ENCODE results near the gene JARID2.
"Not testable (repeated sequence)": the region's sequence is repeated elsewhere in the genome, so short reads cannot be mapped to it uniquely, and the experiment has no call there.

JARID2 gene

DNA sequence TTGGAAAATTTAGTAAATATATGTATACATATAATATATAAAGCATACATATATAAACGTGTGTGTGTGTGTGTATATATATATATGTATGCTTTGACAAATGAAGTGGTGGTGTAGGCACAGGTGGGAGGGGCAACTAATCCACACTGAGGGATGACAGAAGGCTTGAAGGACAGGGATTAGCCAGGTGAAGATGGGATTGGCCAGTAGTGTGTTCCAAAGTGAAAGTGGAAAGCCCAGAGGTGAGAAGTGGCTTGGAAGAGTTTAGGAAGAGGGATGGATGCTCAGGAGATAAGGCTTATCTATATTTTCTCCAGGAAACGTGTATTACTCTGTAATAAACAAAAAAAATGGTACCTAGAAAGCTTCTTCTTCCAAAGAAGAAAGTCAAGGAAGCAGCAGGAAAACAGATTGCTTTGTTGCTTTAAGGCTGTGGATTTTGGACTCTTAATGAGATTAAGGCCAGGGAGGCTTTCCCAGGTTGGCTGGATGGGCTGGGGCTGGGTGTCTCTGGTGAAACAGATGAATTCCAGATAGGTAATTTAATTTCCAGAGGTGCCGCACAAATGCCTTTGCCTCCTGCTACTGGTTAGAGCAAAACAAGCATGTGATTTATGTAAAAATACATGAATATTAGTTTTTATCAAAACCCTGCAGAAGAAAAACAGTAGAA lies 63.9 kb downstream of the JARID2 start:
- no peak for DNase-seq (ENCODE audit: low spot score)

DNA sequence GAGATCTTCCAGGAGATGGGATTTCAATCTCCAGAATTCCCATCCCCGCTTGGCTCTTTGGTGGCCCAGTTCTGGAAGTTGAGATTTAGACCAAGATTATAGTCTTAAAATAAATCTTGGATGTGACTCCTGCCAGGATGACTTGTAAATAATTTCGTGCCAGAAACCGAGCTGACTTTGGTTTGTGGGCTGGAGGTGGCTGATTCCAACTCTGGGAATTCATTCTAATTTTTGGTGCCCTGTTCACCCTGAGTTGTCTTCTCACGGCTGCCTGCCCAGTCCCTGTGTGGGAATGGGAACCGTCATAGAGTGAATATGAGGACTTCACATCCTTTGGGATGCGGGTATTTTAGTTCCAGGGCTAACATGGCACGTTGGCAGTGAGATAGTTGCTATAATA lies 64.8 kb downstream of the JARID2 start:
- DNase-seq (ENCODE audit: low spot score): no peak

DNA sequence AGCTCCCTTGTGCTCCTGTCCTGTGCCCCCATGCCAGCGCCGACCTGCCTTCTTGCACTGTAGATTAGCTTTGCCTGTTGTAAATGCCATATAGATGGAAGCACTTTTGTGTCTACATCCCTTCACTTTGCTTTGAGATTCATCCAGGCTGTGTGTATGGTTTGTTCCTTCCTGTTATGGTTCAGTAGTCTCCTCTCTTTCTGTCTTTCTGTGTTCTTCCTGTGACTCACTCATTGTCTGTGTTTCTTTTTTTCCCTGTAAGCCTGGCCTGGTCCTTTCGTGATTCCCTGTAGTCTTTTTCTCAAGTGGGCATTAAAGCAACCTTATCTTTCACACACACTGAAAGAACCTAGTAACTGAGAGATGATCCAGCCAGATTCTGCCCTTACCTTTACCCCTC lies 66.6 kb downstream of the JARID2 start:
- DNase-seq (ENCODE audit: low spot score): no peak

DNA sequence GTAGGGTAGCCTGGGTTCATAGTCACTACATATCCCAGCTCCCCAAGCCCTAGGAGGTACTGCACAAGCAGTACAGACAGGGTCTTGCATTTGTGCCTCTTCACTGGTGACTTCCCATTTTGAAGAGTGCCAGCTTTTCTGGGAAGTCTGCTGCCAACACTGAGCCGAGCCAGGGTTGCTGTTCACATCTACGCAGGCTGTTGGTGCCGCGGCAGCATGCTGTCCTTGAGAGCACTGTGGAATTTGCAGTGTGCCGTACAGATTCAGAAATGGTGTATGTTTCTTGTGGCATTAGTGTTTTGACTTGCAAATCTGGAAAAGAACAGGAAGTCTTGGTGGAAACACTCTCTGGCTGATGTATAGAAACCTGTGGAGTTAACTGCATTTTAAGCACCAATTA lies 67.5 kb downstream of the JARID2 start:
- no peak for DNase-seq (ENCODE audit: low spot score)

DNA sequence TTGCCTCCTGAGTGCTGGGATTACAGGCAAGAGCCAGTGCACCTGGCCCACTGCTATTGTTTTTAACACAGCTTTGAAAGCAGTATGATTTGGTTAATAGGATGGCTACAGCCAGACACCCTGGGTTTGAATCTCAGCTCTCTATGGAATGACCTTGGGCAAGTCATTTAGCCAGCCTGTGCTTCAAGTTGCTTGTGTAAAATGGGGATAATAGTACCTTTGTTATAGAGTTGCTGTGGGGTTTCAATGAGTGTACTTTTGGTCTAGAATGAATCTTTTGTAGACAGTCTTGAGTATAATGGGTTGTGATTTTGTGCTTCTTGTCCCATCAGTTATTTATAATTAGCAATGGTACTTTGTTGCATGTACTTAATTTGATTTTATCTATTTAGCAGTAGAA lies 70.9 kb downstream of the JARID2 start:
- DNase-seq (ENCODE audit: low spot score): no peak

DNA sequence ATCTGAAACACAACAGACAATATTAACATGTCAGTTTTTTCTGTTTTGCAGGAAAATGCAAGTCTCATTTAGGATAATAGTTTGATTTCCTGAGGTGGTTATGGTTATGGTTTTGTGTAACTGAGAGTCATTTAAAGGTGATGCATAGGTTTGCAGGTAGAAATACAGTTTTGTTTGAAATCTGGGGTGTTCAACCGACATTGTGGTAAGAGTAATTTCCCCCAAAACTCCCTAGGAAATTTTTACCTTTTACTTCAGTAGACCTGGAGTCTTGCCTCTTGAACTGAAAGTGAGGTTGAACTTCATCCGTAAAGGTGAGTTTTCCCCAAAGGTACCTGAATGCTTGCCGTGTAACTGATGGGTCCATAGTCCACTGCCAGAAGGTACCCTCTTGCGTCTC lies 71.4 kb downstream of the JARID2 start:
- DNase-seq (ENCODE audit: low spot score): no peak

DNA sequence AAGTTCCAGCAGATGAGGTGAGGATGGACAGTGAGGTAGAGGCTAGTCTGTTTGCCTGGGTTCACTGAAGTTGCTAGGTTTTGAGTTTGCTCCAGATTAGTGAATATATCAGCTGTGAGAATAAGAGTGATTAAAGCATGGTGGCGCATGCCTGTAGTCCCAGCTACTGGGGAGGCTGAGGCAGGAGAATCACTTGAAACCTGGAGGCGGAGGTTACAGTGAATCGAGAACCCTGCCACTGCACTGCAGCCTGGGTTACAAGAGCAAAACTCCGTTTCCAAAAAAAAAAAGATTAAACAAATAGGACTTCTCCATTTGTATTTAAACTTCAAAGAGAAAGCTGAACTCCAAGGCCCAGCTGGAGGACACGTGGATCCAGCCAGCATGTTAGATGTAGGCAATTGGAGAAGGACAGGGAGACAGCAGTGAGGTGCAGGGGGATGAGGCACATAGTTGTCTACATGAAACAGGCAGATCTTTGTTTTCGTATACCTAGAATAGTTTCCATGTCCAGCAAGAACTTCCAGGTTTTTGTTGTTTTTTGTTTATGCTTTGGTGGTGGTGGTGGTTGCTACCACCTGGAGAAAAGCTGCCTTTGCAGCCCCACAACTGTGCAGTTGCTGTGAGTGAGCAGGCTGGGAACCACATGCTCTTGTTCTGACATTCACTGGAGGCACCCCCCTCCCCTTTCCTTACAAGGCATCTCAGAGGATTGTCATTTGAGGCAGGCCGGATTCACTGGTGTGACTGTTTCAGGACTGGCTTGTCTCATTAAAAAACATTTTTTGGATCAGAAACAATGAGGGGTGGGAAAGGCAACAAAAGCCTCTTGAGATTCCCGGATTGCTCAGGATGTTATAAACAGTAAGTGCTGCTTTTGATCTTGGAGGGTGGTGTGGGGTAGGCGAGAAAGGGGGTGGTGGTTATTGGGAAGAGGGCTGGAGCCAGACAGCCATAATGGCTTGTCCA lies 72.3 kb downstream of the JARID2 start:
- no peak for DNase-seq (ENCODE audit: low spot score)

DNA sequence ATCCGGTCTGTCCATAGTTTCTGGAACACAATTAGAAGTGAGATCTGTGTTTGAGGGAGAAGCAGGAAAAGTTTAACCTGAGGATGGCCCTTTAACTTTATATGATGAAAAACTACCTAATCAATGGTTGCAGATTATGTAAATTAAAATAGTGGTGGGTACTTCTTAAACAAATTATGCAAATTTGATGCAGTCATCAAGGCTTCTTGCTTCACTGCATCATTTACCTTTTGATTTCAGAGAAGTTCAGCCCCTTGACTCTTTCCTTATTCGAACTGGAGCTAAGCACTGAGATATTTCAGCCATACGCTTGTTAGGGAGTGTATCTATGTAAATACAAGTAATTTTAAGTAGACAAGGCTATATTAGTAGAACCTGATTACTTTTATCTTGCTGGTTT lies 73.8 kb downstream of the JARID2 start:
- DNase-seq (ENCODE audit: low spot score): no peak

DNA sequence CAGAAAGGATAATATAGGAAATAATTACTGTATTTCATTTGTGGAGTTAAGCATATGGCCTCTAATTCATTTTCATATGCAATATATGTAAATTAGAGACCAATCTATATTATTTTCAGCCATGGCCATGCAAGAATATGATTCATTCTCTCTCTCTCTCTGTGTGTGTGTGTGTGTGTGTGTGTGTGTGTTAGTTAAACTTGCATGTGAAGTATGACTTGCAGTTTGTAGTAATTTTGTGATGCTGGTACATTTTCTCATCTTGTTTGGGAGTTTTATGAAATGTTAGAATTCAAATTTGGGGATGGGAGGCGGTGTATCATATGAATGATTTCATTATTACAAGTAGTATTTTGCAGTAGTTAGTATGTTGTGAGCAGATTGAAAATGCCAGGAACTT lies 74.8 kb downstream of the JARID2 start:
- DNase-seq (ENCODE audit: low spot score): no peak

DNA sequence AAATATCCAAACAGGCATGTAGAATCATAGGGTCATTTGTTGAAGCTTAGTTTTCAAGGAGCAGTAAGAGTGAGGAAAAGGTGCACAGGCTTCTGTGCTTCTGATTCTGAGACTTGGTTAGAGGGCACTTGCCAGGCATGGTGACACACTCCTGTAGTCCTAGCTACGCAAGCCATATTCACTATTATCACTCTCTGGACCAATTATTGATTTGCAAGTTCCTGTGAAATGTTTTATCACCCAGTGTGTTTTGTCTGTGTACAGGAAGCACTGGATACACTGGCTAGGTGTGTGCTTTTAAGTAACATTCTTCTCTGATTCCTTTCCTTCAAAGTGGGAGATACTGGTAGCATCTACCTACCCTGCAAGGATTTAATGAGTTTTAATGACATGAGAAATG lies 76.3 kb downstream of the JARID2 start:
- no peak for DNase-seq (ENCODE audit: low spot score)

DNA sequence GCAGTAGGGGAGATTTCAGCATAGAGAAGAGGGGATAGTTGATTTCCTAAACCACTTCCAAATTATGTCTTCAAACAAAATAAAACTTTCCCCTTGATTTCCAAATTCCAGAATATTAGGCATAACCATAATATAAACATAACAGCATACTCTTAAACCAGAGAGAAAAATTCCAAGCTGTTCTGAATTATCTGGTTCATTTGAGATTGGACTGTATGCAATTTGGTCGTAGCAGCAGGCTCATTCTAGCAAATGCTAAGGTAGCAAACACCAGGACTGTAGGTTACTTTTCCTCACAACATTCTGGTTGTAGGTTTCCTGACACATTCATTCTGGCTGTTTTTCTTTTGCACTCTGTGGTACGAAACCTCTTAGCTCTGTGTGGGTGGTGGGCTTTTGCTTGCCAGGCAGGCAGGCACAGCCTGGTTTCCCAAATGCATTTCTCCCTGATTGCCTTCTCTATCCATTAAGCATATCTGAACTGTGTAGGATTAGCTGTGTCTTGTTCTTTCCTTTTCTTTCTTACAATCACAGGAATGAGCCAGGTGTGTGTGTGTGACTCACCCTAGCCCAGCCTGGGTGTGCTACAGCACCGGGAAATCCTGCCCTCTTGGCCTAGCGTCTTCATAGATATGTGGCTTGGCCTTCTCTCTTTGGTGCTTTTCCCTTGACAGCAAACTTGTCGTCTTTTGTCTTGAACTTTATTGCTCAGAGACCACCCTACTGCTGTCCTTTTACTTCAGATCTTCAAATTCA lies 77.1 kb downstream of the JARID2 start:
- no peak for DNase-seq (ENCODE audit: low spot score)

DNA sequence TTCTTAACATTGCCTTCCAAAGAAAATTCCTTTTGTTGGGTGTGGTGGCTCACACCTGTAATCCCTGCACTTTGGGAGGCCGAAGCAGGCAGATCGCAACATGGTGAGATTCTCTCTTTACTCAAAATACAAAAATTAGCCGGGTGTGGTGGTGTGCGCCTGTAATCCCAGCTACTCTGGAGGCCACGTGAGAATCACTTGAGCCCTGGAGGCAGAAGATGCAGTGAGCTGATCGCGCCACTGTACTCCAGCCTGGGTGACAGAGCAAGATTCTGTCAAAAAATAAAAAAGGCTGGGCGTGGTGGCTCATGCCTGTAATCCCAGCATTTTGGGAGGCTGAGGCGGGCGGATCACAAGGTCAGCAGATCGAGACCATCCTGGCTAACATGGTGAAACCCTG lies 77.7 kb downstream of the JARID2 start:
- not testable (repeated sequence) for DNase-seq (ENCODE audit: low spot score)

DNA sequence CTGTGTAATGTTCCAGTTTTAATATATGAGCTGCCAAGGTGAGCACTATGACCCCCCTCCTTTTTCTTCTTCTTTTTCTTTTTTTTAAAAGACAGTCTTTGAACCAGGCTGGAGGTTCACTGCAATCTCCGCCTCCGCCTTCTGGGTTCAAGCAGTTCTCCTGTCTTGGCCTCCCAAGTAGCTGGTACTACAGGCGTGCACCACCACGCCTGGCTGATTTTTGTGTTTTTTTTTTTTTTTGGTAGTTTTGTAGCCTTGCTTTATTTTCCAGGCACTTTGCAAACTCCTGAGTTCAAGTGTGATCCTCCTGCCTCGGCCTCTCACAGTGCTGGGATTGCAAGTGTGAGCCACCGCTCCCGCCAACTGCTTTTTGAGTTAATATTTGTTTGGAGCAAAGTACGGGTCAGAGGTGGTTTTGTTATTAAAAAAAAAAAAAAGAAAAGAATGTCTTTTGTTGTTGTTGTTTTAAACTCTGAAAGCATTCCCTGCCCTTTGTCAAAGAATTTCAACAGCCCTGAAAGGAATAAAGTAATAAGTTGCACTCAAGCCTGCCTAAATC lies 78.6 kb downstream of the JARID2 start:
- no peak for DNase-seq (ENCODE audit: low spot score)

DNA sequence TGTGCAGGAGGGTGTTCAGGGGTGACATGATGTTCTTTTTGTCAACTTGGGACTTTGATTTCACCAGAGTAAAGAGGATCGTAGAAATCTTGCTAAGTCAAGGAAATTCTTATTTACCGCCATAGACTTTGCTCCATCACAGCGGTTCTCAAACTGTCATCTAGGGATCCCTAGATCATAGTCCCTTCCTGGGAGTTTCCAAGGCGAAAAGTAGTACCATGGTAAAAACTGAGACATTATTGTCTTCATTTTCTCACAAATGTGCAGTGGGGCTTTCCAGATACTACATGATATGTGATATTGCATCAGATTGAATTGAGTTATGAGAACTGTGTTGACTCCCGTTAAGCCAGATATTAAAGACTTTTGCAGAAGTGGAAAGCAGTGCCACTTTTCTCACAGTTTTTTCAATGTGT lies 79.7 kb downstream of the JARID2 start:
- no peak for DNase-seq (ENCODE audit: low spot score)

DNA sequence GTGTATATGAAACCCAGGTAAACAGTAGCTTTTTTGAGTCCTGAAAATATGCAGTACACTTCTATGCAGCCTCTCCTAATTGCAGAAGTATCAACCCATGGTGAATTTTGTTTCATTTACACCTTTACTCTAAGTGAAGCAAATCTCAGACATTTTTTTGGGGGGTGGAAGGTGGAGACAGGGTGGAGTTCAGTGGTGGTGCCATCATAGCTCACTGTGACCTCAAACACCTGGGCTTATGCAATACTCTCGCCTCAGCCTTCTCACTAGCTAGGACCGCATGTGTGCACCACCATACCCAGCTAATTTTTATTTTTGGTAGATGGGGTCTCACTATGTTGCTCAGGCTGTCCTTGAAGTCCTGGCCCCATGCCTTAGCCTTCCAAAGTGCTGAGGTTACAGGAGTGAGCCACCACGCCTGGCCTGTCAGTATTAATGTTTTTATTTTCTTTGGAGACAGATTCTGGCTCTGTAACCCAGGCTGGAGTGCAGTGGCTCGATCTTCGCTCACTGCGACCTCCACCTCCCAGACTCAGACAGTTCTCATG lies 80.3 kb downstream of the JARID2 start:
- no peak for DNase-seq (ENCODE audit: low spot score)

DNA sequence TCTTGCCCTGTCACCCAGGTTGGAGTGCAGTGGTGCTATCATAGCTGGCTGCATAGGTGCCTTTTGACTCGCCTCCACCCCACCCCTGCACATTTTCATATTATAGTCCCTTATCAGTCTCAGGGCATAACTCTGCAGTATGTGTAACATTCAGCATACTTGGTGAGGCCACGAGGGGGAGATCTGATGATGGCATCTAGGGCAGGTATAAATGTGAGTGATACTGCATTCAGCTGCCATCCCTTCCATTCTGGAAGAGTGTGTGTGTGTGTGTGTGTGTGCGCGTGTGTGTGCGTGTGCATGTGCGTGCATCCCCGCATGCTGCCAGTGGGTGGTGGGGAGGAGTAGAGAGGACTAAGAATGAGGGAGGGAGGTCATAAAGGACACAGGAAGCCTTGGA lies 81.4 kb downstream of the JARID2 start:
- DNase-seq (ENCODE audit: low spot score): peak; percentile 30

DNA sequence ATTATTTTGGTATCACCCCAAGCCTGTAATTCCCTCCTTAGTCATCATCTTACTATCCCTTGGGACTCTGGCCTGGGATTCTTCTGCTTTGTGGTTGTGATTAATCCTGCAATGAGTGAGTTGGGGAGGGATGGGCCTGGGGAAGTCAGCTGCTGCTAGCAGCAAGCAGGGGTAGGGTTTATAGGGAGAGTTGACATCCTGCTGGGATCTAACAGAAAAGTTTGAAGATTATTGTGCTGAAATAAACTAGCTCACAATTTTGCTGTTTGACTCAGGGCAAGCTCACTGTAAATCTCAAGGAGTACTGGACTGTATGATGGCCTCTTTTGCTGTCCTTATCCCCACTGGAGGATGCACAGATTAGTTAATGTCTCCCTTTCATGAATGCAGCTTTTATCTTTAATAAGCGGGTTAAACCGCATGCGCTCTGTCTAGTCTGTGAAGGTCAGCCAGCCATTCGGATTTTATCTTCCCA lies 83.4 kb downstream of the JARID2 start:
- no peak for DNase-seq (ENCODE audit: low spot score)

DNA sequence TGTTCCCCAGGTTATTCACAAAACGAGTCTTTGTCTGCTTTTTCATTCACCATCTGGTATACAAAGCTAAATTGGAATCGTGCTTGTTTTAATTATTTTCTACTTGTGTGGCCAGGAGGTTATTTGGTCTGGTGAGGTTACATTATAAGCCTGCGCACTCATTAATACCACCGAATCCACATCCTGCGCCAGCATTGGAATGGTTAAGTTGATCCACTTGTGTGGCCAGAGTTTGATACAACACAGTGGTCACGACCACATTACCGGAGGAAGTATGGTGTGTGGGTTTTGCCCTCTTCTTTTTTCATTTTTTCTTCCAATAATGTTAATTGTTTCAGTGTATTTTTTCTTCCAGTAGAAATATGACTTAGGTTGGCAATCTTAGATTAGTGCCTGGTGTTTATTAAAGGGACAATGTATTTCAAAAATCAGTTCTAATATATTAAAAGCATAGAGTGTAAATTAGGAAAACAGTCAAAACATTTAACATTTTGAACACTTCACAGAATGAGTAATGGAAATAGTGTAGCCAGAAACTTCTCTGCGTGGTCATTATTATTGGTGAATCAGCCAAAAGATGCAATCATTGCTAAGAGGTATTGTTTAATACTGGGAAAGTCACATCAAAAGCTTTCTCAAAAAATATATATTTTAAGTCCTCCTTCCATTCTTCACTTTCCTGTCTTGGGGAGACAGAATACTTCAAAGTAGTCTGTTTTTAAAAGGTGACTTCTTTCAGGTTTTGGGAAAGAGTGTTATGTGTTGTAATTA lies 84.5 kb downstream of the JARID2 start:
- DNase-seq (ENCODE audit: low spot score): no peak

DNA sequence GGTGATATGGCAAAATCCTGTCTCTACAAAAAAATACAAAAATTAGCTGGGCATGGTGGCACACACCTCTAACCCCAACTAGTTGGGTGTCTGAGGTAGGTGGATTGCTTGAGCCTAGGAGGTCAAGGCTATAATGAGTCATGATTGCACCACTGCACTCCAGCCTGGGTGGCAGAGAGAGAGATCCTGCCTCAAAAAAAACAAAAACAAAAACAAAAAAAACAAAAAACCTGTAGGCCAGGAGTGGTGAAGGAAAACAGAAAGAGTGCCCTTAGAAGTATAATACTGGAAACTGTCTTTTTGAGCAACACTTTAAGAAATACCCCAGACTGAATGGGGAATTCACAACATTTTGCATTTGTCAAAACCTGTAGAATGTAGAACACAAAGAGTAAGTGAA lies 85.3 kb downstream of the JARID2 start:
- no peak for DNase-seq (ENCODE audit: low spot score)

DNA sequence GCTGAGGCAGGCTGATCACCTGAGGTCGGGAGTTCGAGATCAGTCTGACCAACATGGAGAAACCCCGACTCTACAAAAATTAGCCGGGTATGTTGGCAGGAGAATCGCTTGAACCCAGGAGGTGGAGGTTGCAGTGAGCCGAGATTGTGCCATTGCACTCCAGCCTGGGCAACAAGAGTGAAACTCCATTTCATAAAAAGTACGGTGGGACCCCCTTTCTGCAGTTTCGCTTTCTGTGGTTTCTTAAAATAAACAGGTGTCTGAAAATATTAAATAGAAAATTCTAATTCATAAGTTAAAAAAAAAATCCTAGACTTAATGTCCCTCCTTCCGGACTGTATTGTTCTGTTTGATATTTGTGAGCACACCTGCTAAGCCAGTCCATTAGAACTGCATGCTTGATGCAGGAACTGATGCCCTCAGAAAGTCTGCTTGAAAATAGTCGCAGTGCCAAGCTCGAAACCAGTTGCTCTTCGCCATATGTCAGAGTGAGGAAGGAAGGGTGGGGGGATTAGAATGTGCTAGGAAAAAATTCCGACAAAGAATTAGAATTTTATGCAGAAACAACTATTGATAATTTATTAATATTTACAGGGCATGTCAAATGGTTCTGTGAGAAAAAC lies 85.9 kb downstream of the JARID2 start:
- DNase-seq (ENCODE audit: low spot score): no peak

DNA sequence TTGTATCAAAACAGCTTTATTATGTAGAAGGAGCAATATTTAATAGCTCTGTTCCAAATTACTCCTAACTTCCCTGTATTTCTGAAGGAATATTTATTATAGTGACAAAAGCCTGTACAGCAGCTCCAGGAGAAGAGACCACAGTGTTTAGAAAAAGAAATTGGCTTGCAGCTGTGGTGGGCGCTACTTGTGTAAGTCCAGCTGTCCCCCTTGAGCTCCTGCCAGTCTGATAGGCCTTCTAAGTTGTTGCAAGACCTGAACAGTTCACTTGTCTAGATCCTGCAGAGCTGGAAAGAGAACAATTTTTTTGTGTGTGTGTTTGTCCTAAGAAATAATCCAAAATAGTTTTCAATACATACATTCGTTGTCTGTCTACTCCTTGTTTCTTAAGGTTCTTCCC lies 86.6 kb downstream of the JARID2 start:
- DNase-seq (ENCODE audit: low spot score): no peak

Measured in CD4-positive, alpha-beta T cell treated with Interleukin-2 at 100 ng/mL for 4 hours (primary cell).